A673 (cell line): ENCODE data around the gene MEIKIN.

ENCODE experiments used
- EZH2 ChIP-seq: fragments of 200-600 bp; sonication (generic); IDR thresholded peaks from 2 replicates; pipeline ENCODE4 v1.6.1; 2017; ENCODE audit warnings: borderline replicate concordance, low read depth, mild to moderate bottlenecking, mixed read lengths, antibody characterized with exemption, low read length; ENCODE audit not compliant: poor library complexity, severe bottlenecking
- TF ChIP-seq, protein P1 (sequence below): fragments of 300-800, 200-600 bp; sonication (generic); conservative IDR thresholded peaks from 2 replicates; pipeline ENCODE4 v1.5.1; 2017; ENCODE audit warnings: low read depth, mild to moderate bottlenecking, antibody characterized with exemption, low read length, moderate library complexity, mixed read lengths

GRCh38 chr5:131943916-131944315 is 1.5 kb downstream of the MEIKIN start:
- no peak for TF ChIP-seq EZH2
- TF ChIP-seq, protein P1, sequence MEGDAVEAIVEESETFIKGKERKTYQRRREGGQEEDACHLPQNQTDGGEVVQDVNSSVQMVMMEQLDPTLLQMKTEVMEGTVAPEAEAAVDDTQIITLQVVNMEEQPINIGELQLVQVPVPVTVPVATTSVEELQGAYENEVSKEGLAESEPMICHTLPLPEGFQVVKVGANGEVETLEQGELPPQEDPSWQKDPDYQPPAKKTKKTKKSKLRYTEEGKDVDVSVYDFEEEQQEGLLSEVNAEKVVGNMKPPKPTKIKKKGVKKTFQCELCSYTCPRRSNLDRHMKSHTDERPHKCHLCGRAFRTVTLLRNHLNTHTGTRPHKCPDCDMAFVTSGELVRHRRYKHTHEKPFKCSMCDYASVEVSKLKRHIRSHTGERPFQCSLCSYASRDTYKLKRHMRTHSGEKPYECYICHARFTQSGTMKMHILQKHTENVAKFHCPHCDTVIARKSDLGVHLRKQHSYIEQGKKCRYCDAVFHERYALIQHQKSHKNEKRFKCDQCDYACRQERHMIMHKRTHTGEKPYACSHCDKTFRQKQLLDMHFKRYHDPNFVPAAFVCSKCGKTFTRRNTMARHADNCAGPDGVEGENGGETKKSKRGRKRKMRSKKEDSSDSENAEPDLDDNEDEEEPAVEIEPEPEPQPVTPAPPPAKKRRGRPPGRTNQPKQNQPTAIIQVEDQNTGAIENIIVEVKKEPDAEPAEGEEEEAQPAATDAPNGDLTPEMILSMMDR: no peak
